ENCODE data around the gene GJA8.
"Not testable (repeated sequence)": the region's sequence is repeated elsewhere in the genome, so short reads cannot be mapped to it uniquely, and the experiment has no call there.

Gene GJA8

DNA sequence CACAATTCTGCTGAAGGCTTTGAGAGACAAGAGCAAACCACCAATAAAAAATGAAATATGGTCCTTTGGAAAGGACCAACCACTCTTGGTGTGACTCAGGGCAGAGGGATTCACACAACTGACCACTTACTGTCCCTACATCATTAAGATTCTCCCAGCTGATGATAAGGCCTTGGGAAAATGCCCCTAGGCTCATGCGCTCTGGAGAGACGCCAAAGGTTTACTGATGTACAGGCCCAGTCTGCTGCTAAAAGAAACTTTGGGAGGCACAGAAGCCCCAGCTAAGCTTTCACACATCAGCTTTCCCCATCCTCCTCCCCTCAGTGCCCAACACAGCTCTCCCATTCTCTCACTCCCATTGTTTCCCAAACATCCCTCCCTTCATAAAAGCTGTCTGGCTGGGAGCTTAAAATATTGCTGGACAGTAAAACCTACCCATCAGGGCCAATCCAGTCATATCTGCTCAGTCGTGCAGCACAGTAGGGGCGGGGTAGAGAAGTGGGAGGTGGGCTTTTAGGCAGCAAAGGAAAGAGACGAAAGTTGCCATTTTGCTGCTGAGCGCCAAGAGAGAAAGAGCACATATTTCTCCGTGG, at the start of gene GJA8:
Gene GJA8, plus strand, starts transcription at position 543 of the 593 bp plus-strand sequence. CDS start 5,161 bp downstream, outside the sequence.
- DNase-seq, result no peak

DNA sequence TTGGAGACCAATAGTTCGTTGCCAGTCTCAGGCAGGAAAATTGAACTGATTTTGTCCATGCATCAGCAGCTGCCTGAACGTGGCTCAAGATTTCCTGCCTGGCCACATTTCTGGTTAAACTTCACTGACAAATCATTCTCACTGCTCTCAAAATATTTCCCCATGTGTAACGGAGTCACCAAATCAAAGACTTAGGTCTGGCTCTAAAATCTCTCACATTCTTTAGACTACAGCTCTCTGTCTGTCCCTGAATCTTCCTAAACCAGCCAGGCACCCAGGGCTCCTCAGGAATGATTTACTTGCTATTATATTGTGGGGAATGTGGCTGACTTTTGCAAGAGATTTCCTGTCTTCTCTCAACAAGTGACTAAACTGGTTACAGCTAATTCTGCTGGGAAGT, 49.2 kb upstream of the GJA8 start:
- no peak for DNase-seq

DNA sequence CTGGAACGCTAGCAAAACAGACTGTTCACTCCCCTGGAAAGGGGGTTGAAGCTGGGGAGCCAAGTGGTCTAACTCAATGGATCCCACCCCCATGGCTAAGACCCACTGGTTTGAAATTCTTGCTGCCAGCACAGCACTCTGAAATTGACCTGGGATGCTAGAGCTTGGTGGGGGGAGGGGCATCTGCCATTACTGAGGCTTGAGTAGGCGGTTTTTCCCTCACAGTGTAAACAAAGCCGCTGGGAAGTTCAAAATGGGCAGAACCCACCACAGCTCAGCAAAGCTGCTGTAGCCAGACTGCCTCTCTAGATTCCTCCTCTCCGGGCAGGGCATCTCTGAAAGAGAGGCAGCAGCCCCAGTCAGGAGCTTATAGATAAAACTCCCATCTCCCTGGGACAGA, 47.6 kb upstream of the GJA8 start:
- not testable (repeated sequence) for DNase-seq

DNA sequence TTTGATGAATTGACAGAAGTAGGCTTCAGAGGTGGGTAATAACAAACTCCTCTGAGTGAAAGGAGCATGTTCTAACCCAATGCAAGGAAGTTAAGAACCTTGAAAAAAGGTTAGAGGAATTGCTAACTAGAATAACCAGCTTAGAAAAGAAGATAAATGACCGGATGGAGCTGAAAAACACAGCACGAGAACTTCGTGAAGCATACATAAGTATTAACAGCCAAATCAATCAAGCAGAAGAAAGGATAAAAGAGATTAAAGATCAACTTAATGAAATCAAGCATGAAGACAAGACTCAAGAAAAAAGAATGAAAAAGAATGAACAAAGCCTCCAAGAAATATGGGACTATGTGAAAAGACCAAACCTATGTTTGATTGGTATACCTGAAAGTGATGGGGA, 46.6 kb upstream of the GJA8 start:
- not testable (repeated sequence) for DNase-seq

DNA sequence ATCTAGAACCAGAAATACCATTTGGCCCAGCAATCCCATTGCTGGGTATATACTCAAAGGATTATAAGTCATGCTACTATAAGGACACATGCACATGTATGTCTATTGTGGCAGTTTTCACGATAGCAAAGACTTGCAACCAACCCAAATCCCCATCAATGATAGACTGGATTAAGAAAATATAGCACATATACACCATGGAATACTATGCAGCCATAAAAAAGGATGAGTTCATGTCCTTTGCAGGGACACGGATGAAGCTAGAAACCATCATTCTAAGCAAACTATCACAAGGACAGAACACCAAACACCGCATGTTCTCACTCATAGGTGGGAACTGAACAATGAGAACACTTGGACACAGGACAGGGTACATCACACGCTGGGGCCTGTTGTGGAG, 35.4 kb upstream of the GJA8 start:
- not testable (repeated sequence) for DNase-seq

DNA sequence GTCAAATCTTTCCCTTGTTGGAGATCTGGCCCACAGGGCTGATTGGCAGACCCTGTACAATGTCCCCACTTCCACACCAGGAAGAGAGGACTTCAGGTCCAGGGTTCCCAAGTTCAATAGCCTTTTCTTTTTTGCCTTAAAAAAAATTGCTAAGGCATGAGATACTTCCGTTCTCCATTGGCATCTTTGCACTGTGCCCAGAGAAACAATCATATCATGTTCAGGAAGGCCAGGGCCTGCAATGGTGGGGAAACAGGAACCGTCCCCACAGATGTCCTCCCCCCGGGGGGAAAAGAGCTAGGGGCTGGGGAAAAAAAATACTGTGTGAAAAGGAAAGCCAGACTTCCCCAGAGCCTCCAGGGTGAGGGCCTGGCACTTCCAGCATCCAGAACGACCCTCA, 24.6 kb upstream of the GJA8 start:
- no peak for DNase-seq

DNA sequence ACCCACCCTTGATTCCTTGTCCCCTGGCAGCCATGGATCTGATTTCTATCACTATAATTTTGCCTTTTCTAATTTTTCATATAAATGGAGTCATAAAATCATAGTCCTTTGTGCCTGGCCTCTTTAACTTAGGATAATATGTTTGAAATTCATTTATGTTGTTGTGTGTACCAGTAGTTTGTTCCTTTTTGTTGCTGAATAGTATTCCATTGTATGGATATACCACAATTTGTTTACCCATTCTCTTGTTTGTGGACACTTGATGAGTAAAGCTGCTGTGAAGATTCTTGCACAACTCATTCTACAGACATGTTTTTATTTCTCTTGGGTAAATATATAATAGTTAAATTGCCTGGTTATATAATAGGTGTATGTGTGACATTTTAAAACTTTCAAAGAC, 22.7 kb upstream of the GJA8 start:
- DNase-seq, result no peak

DNA sequence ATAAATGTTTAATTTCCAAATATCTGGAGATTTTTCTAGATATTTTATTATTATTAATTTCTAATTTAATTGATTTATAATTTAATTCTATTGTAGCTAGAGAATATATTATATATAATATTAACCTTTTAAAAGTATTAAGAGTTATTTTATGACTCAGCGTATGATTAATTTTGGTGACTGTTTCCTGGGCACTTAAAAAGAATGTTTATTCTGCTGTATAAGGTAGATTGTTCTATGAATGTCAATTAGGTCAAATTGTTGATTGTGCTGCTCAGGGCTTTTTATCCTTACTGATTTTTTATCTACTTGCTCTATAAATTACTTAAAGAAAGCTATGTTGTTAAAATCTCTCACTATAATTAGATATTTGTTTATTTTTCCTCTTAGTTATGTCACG, 20.1 kb upstream of the GJA8 start:
- DNase-seq, result no peak

DNA sequence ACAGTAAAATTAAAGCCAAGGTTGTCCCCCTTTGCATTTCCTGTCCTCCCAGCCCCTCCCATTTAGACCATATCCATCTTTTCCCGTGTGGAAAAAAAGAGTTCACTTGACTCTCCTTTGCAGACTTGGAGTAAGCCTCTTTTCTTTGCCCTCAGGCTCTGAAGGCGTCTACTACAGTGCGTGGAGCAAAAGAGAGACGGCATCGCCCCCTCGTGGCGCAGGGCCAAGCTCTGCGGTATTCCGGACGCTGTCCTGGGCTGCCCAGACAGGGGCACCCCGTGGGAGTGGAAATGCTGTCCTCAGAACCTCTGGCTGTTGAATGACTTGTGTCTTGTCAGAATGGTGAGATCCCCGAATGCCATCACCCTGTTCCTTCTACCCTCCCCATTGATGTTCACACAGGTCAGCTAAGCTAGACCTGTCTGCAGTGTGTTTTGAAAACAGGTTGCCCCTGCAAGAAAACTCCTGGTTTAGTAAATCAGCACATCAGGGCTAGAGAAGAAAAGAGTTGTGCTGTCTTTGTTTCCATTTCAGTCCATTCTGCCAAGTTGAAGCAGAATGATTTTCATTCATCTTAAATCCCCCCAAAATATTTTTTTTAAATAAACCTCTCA, 12.3 kb upstream of the GJA8 start:
- DNase-seq, result no peak

DNA sequence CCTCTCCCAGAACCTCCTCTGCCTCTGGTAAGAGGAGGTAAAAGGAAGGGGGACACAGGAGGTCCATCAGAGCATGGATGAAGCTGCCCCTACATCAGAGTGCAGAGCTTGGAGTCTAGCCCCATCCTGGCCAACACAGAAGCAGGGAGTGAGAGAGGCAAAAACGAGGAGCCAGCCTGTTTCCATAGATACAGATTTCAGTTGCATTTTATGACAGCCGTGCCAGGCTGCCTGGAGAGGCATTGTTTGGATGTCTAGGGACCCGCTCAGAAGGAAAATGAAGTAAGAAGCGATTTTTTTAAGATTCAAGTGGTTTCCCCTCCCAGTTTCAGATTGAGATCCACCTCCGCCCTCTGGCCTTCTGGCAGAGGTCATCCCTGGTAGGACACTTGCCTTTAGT, 11.5 kb upstream of the GJA8 start:
- no peak for DNase-seq

DNA sequence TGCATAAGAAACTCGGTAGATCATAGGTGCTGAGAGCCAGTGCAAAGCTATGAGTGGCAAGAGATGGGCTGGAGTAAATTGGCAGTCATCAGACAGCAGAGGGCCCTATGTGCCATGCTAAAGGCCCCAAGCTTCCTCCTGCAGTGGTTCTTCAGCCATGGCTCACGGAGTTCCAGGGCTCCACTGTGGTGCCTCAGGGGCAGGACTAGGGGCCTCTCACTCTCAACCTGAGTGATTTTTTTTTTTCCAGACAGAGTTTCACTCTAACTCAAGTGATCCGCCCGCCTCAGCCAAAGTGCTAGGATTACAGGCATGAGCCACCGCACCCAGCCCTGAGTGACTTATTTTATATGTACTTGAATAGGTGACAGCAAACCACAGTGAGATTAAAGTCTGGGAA, 10.4 kb upstream of the GJA8 start:
- no peak for DNase-seq

DNA sequence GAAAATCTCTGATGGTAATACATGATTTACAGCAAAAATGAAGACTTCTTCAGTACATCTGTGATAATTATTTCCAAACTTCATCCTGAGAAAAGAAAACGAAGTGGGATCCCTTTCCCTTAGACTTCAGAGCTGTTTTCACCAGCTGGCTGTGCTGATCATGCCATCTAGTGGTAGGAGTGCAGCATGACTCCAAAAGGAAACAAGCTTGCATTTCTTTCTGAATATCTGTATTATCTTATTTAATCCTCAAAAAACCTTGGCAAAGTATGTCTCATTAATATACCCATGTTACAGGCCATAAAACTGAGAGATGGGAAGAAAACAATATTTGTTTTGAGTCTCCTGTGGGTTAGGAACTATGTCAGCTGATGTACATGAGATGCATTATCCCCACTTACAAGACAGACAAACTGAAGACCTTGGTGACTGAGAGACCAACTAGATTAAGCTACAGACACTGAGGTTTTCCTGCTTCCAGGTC, 9.8 kb upstream of the GJA8 start:
- DNase-seq, result peak; percentile 8

DNA sequence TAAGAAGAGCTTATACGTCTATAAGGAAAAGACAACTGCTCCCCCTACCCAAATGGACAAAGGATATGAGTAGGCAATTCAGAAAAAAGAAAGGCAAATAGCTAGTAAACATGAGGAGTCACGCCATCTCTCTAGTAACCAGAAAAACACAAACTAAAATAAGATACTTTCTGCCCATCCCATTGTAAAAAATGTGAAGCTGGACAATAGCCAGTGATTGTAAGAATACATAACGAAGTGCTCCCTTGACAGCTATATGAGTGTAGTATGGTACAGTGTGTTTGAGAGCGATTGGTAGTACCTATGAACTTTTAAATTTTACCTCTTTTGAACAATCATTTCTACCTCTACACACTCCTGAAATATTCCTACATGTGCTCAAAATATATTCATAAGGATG, 7.5 kb upstream of the GJA8 start:
- no peak for DNase-seq

DNA sequence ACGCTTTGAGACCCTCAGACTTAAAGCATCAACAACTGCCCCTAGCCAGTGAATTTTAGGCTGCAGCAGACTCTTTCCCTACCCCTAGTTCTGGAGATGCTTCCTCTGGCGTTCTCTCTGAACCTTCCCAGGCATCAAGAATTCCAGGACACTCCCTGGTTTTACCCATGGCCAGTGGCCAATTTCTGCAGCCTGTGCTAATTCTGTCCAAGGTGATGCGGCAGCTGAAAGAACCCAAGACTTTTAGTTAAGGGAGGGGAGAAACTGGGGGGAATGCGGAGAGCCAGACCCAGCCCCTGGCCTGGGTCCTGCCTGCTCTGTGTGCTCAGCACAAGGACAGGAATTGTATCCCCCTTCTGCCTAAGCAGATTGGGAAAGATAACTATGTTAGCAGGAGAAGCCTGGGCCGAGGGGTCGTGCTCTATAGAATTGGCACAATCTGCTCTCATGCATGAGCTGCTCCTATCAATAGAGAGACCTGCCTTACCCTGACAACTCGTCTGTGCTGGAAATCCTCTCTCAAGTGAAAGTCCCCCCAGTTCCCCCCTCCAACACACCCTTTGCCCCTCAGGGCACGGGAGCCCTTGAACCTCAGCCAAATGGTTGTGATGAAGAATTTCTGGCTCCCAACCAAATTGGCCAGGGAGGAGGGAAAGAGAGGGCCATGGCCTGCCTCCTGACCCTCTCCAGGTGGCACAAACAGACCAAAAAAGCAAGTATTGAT, 5.4 kb upstream of the GJA8 start:
- no peak for DNase-seq

DNA sequence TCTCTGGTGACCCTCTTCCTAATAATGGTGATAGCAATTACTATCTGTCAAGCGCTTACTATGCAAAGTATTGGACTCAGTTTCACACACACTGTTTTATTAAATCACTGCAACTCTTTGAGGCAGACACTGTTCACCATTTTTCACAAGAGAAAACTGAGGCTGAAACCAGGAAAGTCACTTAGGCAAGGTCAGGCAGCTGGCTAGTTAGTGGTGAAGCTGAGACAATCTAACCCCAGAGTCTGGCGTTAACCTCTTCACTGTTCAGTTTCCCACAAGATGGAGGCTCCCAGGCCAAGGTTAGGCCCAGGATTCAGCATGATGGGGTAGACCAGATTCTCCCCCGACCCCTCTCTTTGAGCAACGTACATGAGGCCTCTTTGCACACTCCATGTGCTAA, 4.8 kb upstream of the GJA8 start:
- no peak for DNase-seq

DNA sequence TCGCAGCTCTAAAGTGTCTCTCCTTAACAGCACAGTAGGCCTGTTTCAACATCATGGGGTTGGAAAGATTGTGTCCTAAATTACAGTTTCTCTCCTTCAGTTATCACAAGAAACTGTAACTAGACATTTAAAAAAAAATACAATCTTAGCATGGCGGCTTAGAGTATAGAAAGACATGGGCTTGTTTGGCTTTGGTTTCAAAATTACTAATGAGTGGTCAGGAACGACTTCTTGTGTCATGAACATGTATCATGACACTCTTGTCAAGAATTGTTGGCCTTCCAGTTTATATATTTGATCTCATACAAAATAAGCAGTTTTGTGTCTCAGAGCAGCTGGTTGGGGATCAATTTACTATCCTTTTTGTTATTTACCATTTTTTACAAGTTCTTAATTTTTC, 2.1 kb downstream of the GJA8 start:
- no peak for DNase-seq

DNA sequence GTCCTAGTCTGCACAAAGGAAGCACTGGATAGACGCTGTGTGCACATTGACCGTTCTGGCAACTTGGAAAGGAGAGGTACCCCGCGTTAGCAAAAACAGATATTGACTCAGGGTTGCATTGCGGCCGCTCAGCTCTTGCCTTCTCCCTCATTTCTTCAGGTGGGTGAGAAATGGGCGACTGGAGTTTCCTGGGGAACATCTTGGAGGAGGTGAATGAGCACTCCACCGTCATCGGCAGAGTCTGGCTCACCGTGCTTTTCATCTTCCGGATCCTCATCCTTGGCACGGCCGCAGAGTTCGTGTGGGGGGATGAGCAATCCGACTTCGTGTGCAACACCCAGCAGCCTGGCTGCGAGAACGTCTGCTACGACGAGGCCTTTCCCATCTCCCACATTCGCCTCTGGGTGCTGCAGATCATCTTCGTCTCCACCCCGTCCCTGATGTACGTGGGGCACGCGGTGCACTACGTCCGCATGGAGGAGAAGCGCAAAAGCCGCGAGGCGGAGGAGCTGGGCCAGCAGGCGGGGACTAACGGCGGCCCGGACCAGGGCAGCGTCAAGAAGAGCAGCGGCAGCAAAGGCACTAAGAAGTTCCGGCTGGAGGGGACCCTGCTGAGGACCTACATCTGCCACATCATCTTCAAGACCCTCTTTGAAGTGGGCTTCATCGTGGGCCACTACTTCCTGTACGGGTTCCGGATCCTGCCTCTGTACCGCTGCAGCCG, 5.4 kb downstream of the GJA8 start:
- DNase-seq, result no peak

DNA sequence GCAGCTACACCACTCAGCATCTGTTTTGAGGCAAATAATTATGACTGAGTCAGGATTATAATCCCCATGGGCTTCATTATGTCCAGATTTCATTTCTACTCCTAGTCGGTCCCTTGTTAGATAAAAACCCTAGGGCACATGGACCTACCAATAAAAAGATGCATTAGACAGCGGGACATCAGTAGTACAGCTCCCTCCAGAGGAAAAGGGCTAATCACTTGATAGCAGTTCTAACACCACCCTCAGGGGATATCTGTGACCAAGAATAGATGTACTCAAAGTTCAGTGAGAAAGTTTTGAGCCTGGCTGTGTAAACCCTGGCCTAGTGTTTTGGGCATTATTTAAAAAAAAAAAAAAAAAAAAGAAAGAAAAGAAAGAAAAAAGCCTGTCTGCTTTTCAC, 10.0 kb downstream of the GJA8 start:
- no peak for DNase-seq

DNA sequence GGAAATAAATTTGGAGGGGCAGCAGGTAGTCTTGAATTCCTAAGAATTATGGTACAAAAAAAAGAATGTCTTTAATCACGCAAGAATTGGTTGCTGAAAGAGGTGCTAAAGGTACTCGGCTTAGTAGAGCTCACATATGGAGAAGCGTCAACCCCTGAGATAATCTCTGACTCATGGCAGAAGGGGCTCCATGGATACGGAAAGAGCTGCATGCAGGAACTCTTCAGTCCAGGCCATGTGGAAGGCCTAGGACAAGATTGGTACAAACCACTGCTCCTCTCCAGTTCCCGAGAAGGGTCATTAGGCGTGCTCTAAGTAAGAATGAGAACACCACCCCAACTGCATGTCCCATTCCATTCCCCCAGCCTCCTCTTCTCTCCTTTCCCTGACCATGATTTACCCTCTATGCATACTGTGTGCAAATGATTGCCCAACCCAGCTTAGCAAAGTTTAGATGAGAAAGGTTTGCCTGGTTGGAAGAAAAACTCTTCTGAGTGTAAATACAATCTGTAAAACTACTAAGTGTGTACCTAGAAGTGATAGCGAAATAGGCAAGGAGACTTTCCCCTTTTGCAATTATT, 10.9 kb downstream of the GJA8 start:
- DNase-seq, result no peak

DNA sequence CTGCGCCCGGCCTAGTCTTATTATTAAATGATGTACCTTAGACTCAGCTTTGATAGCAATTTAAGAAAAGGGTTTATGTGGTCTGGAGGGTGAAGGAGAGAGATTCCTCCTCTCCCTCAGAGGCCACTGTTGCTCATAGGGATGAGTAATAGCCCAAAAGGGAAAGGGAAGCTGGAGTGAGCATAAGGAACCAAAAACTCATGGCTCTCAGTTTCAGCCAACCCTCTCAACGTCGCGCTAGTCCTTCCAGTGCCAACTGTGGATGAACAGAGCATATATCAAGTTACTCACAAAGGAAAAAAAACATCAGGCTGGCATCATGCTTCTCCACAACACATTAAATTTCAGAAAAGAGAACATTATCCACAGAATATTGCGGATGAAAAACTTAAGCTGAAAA, 17.3 kb downstream of the GJA8 start:
- no peak for DNase-seq

DNA sequence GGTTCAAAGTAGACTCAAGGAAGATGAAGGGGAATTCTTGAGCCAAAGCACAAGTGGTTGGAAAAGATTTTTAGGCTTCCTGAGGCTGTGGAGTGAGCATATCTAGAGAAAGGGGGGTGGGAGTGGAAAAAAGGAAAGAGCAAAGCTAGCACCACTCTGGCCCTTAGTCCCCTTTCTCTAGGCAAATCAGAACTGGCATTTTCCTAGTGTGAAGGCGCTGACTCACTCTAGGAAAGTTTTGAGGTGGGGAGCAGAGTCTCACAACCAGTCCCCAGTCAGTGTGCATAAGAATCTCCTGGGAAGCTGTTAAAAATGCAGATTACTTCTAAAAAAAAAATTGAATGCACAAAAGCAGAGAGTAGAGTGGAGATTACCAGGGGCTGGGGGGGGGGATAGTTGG, 22.2 kb downstream of the GJA8 start:
- no peak for DNase-seq

DNA sequence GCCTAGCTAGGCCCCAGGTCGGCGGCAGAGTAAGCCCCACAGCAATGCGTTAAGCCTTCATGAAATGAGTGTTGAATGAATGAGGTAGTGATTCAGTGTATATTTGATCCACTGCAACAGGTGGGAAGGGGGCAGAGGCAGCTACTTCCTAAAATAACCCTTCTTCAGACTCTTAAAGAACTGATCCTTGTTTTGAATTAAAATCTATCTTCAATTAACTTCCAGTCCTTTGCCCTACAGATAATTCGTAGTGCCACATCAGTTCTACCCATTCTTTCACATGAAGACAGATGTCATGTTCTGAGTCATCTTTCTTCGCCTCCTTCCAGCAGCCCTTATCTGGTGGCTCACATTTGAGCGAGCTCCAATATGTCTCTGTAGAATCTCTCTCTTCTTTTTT, 24.6 kb downstream of the GJA8 start:
- DNase-seq, result not testable (repeated sequence)

DNA sequence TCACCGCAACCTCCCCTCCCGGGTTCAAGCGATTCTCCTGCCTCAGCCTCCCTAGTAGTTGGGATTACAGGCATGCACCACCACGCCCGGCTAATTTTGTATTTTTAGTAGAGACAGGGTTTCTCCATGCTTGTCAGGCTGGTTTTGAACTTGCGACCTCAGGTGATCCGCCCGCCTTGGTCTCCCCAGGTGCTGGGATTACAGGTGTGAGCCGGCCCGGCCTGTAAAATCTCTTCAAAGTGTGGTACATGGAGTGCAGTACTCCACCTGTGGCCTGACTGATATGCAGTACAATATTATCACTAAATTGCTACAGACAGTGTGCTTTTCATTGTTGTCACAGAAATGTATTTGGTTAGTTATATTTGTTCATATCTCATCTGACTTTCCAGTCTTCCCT, 25.1 kb downstream of the GJA8 start:
- not testable (repeated sequence) for DNase-seq
